SK-N-MC (cell line): ENCODE results near the gene TOR1AIP1.

Experiments
- EZH2 ChIP-seq: fragments of 200-600 bp; sonication (generic); IDR thresholded peaks from one replicate; pipeline ENCODE4 v1.6.1; 2017; ENCODE audit warnings: antibody characterized with exemption
- FOXP2 ChIP-seq: optimal IDR thresholded peaks from 2 replicates; pipeline ENCODE3; 2011; ENCODE audit warnings: mild to moderate bottlenecking, moderate library complexity; ENCODE audit not compliant: insufficient read depth; ENCODE audit errors: extremely low read length, control extremely low read depth

DNA sequence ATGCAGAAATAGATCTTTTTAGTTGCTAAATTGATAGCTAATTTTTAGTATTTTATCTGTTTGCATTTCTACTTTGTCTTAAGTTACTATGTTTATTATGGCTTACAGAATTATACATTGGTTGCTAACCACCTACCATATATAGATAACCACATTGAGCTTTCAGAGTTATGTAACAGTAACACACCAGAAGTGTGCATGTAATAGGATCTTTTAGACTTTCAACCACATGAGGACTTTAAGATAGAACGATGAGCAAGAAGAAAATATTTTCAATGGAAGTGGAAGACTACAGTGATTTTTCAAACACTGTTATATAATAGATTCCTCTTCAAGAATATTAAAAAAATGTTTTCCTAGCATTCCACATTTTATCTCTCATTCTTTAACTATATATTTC is 28.8 kb downstream of the TOR1AIP1 start:
- TF ChIP-seq EZH2 (no peak), FOXP2 (no peak)
